ENCODE data around the gene TRPM2. TPM values are rescaled to one million over a fixed set of nuclear protein-coding genes. Genes with fewer than 3 reads are reported as not detected.

Gene TRPM2
- total and polyA plus RNA-seq, 2 of the 4 experiments (the other 2 are of a cell fraction): not detected

- H3K36me3 ChIP-seq (ENCODE audit: control insufficient read depth, insufficient read depth, low read length): peaks cover 12% of the 10 kb centered on the region; the same call in 1 of the 2 replicates
- TF ChIP-seq USF2 (IDR thresholded peaks at IDR 0.05; ENCODE audit: low read depth, low read length) (no peak), MAFK (IDR thresholded peaks at IDR 0.05; ENCODE audit: low read depth, low read length) (no peak), RFX5 (IDR thresholded peaks at IDR 0.05; ENCODE audit: low read depth, low read length) (no peak)
- H3K4ac ChIP-seq (ENCODE audit: low read depth, low read length): no peak overlapping the region
- in situ Hi-C loops (cut with MboI; ENCODE audit: low sequenced_read_pairs): no loop called here
- CTCF ChIA-PET: no interaction called here
- no peak overlapping the region for H2BK5ac ChIP-seq (ENCODE audit: low read depth, low read length, poor library complexity, severe bottlenecking)
- no peak overlapping the region for H3K18ac ChIP-seq (ENCODE audit: low read depth, low read length)
- no peak overlapping the region for H4K8ac ChIP-seq (ENCODE audit: low read depth in 2 of 2, low read length in 2 of 2)
- no peaks in the 10 kb centered on the region for H3K9me1 ChIP-seq (ENCODE audit: insufficient read depth, low read length)
- H3K27ac ChIP-seq (ENCODE audit: insufficient read depth, low read length): no peak overlapping the region
- H3K56ac ChIP-seq (ENCODE audit: extremely low read depth, insufficient read depth, low read length): no peak overlapping the region
- H3K79me1 ChIP-seq (ENCODE audit: low read depth in 1 of 2, low read length in 2 of 2): no peaks in the 10 kb centered on the region
- H4K20me1 ChIP-seq (ENCODE audit: insufficient read depth, low read length): peaks cover 11% of the 10 kb centered on the region
- no peak overlapping the region for H3K4me3 ChIP-seq (ENCODE audit: insufficient read depth, low read depth, low read length)
- no peak overlapping the region for H4K91ac ChIP-seq (ENCODE audit: insufficient read depth, low read depth, low read length)
- no peaks in the 10 kb centered on the region for H3K27me3 ChIP-seq (ENCODE audit: control insufficient read depth, insufficient read depth, low read length)
- H2AFZ ChIP-seq (replicated peaks; ENCODE audit: low read length, poor library complexity): peak overlapping the region; percentile 48
- H3K14ac ChIP-seq (replicated peaks; ENCODE audit: low read depth, low read length): no peak overlapping the region
- H3K23ac ChIP-seq (ENCODE audit: low read depth, low read length): no peak overlapping the region
- ATAC-seq (ENCODE audit: low read depth) (no peak), DNase-seq (no peak)
- H2AK5ac ChIP-seq (ENCODE audit: low read depth, low read length): no peak overlapping the region
- H2AK9ac ChIP-seq (replicated peaks; ENCODE audit: low read depth, low read length, poor library complexity): no peak overlapping the region
- BruUV-seq (replicated peaks): no TSS peak
- 83% methylated on average over 7 of the region's 17 CpGs; no CpG with 5 or more reads in 1 of the 2 experiments for WGBS, 2 experiments (ENCODE audit: extremely low coverage in 2 of 2, insufficient read length in 1 of 2)
- POLR2A ChIA-PET (ENCODE audit: unreplicated experiment): no interaction called here
- no peak overlapping the region for H2BK15ac ChIP-seq (ENCODE audit: low read depth, low read length)
- H3K9me3 ChIP-seq (ENCODE audit: control insufficient read depth, insufficient read depth, low read length): no peaks in the 10 kb centered on the region
- no peak overlapping the region for H2BK120ac ChIP-seq (ENCODE audit: low read depth, low read length)
- dilution Hi-C loops (cut with HindIII; ENCODE audit: low sequenced_read_pairs, unreplicated experiment): no loop called here
- H3K9ac ChIP-seq (ENCODE audit: low read depth, low read length): no peak overlapping the region
- no peak overlapping the region for H4K5ac ChIP-seq (ENCODE audit: low read depth, low read length)
- H2BK20ac ChIP-seq (ENCODE audit: low read depth, low read length): no peak overlapping the region
- H3K4me2 ChIP-seq (ENCODE audit: low read depth, low read length): no peak overlapping the region
- no peaks in the 10 kb centered on the region; the same call in 1 of the 2 replicates for H3K4me1 ChIP-seq (ENCODE audit: control insufficient read depth, insufficient read depth, low read length)
- intact Hi-C loops (cut with micrococcal nuclease): loop anchor here (10.0 kb wide), 1 partner anchor 152 kb away; no protein-coding TSS in a partner anchor
Measured at GRCh38 chr21:44332383-44332782, 21.0 kb upstream of the TRPM2 start.

Data from IMR-90 (cell line).